Epithelial cell of proximal tubule (primary cell): Measurements from ENCODE around the gene PDE6B. TPM values are rescaled to one million over a fixed set of nuclear protein-coding genes. Genes with fewer than 3 reads are reported as not detected.
"Not testable (repeated sequence)": the region's sequence is repeated elsewhere in the genome, so short reads cannot be mapped to it uniquely, and the experiment has no call there.

Experiments used
- DNase-seq: peaks from one replicate; pipeline ENCODE4 v3.0.0-alpha.2; 2011; ENCODE audit warnings: low read depth
- H3K4me3 ChIP-seq: 2 replicates; pipeline ENCODE4 v1.5.1; 2011; ENCODE audit warnings: low read depth, mild to moderate bottlenecking, low read length
- total RNA-seq: library from RNA; depleted of rRNA; stranded (reverse); fragments of >200 nt; gene quantifications from 2 replicates; pipeline ENCODE4 v1.2.3, GENCODE V29; 2015
- TF ChIP-seq, protein P1 (sequence below): conservative IDR thresholded peaks from 2 replicates; pipeline ENCODE4 v1.5.1; 2012; ENCODE audit warnings: low read depth, mild to moderate bottlenecking, low read length

PDE6B gene
- total RNA-seq, 1 donor from 2014 or later: 5.7 TPM

DNA sequence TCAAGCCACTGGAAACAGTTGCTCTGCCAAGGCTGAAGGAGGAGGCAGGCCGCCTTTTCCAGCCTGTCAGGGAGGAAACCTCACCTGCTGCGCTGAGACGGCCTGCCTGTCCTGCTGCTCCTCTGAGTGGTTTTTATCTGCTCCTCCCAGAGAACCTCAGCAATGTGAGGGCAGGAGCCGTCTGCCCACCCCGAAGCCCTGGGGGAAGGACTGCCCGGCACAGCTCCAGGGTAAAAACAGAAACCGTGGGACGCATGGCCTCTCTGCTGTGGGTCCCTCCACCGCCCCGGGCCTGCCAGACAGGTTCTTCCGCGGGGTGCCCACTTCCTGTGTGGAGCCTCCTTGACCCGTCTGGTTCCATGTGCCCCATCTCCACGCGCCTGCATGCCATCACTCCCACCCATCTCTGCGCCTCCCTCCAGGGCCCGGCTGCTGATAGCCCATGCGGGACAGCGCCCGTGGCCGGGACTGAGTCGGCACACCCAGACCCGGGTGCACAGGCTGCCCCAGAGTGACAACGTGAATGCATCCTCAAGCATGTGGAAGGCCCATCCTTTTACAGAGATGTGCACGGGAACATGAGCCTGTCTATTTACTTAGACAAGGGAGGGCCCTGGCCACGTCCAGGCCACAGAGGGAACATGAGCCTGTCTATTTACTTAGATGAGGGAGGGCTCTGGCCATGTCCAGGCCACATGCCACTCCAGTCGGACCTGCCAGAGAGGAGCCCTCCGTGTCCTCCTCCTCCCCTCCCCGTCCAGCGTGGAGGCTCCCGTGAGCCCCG is 67.6 kb downstream of the PDE6B start:
- no peak overlapping the region for H3K4me3 ChIP-seq
- no peak for DNase-seq
- TF ChIP-seq, protein P1, sequence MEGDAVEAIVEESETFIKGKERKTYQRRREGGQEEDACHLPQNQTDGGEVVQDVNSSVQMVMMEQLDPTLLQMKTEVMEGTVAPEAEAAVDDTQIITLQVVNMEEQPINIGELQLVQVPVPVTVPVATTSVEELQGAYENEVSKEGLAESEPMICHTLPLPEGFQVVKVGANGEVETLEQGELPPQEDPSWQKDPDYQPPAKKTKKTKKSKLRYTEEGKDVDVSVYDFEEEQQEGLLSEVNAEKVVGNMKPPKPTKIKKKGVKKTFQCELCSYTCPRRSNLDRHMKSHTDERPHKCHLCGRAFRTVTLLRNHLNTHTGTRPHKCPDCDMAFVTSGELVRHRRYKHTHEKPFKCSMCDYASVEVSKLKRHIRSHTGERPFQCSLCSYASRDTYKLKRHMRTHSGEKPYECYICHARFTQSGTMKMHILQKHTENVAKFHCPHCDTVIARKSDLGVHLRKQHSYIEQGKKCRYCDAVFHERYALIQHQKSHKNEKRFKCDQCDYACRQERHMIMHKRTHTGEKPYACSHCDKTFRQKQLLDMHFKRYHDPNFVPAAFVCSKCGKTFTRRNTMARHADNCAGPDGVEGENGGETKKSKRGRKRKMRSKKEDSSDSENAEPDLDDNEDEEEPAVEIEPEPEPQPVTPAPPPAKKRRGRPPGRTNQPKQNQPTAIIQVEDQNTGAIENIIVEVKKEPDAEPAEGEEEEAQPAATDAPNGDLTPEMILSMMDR: no peak

DNA sequence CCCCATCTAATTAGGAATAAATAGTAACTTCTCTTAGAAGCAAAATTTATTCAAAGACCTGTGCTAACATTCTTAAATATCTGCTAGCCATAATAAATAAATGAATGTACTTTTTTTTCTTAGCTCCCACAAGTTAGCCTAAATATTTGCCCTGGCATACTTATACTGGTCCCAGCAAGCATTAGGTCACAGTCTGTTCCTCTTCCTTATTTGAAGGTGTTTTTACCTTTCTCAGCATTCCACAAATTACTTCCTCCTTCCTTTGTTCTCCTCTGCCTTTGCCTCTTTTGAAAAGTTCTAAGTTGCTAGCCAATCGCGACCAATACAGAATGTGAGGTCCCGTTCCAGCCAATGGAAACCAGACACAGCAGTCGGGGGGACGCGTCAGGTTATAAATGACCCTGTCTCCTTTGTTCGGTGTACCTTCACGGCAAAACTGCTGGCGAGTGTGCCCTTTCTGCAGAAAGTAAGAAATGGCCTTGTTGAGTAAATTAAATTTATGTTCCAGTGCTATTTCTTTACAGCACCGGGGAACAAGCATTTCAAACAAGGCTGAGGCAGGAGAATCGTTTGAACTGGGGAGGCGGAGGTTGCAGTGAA is 69.1 kb downstream of the PDE6B start:
- not testable (repeated sequence) for DNase-seq, H3K4me3 ChIP-seq

DNA sequence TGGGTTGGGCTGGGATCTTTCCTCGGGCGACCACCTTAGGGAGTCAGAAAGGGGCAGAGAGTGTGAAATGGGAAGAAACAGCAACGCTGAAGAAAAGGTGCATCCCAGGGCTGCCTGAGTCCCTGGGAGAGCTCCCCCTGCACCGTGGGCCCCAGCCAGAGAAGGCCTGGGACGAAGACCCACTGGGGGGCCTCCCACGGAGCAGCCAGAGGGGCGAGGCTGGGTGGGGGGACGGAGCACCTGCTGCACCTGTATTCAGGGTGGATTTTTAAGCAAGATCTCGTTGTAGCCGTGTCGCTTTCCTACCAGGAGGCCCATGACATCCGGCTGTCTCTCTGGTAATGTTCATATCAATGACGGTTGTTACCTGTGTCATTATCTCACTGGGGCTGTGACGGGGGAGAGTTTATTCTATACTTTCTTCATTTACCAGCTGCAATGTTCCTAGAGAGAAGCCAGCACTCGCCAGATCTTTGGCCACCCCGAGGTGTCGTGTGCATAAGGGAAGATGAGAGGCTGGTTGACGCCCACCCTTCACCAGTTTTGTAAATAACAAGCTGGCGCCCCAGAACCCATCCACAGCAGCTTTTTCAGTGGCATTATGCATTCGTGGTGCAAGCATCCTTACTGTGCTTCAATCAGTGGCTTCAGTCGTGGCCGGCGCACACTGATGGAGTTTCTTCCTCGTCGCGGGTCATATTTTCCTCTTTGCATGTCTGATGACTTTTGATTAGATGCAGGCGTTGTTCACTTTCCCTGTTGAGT is 74.6 kb downstream of the PDE6B start:
- H3K4me3 ChIP-seq: no peak overlapping the region
- TF ChIP-seq, protein P1: no peak

DNA sequence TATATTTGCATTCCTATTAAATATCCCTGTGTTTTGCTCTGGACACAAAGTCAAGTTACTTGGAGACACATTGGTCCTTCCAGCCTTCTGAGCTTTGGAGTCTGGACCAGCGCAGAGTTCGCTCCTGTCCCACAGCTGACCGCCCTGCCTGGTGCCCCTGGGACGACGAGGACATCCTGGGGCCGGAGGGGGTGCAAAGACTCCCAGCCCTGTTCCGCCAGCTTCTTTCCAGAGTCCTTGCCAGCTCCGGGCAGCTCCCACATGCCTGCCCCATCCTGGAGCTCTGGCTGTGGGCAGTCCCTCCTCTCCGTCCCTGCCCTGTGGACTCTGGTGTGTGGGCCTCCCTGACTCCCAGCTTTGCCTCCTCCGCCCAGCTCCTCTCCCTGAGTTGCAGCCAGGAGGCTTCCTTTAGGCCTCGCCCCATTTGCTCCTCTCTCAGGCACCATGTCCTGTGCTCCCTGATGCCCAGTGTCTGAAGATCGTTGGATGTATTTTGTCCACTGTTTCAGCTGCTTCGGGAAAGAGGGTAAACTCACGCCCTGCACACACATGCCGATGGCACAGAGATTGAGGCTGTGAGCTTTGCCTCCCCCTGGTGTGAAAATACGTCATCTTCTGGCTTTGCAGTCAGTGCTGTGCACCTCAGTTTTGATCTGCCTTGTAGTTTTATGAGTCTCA is 75.4 kb downstream of the PDE6B start:
- H3K4me3 ChIP-seq: no peak overlapping the region
- DNase-seq: no peak
- TF ChIP-seq, protein P1: peak; percentile 9

More for the DNA sequence above, 74.6 kb downstream of the PDE6B start:
- DNase-seq: no peak

DNA sequence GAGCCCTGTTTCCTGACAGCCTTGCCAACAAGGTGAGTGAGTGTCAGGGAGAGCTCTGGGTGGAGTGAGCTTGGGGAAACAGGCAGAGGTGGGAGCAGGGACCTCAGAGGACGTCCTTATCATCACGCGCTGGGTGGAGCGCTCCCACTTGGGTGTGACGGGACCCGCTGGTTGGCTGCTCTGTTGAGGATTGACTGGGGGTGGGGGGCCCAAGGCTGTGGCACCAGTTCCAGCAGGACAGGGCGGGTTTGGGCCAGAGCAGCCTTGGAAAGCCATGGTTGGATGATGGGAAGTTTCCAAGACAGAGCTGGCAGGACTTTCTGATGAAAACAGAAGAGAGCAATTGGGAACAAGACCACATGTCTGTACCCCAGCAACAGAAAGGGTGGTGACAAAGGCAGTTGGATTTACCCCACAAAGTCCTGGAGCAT is 77.3 kb downstream of the PDE6B start:
- no peak for DNase-seq
- H3K4me3 ChIP-seq: no peak overlapping the region
- TF ChIP-seq, protein P1: no peak

DNA sequence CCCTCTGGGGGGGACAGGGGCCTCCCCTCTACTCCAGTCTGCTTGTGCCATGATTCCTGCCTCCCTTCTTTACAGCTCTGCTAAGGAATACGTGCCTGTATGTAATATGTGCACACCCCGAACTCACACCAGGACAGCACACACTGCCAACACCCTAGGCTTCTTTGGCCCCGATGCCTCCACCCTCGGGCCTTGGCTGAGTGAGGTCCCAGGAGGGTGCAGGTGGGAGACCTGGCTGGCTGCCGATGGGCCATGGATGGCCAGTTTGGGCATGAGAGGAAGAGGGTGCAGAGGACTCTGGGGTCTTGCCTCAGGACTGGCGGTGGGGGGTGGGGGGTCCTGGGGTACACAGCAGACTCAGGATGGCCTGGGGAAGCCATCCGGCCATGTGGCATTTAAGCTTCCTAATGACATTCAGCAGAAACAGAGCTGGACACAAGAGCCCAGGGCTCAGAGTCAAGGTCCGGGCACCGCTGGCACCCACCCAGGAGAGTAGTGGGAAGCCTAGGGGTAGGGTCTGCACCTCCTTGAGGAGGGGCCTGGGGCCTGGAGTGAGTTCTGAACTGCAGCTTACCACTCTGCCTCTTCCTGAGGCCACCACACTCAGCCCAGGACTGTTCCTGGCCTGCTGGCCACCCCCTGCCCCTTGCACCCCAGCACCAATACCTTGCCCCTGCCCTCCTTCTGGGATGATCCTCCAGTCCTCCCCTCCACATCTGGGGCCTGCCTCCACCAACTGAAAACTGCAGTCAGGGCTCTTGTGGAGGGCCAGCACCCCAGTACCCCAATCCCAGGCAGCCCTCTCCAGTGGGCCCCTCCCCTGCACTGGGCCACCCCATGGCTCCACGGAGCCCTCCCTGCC is 78.2 kb downstream of the PDE6B start:
- DNase-seq: no peak
- no peak overlapping the region for H3K4me3 ChIP-seq
- TF ChIP-seq, protein P1: no peak
